Coronary artery (tissue), 2 donors: ENCODE results near the gene BRINP1.
"Not testable (repeated sequence)": the region's sequence is repeated elsewhere in the genome, so short reads cannot be mapped to it uniquely, and the experiment has no call there.

Experiments
- DNase-seq: peaks from one replicate; pipeline ENCODE4 v3.0.0-alpha.2; 2017; ENCODE audit warnings: low spot score
- H3K27ac ChIP-seq, 2 donors: fragments of 200-600 bp; sonication (generic); one replicate each; pipeline ENCODE4 v1.5.1; 2016 to 2019
- H3K4me3 ChIP-seq: fragments of 200-600 bp; sonication (generic); 2 replicates; pipeline ENCODE4 v1.5.1; 2016; ENCODE audit warnings: mild to moderate bottlenecking, moderate library complexity
- CTCF ChIP-seq: fragments of 200-600 bp; sonication (generic); IDR thresholded peaks from one replicate; pipeline ENCODE4 v1.5.1; 2019; ENCODE audit warnings: antibody characterized with exemption

The BRINP1 gene

GRCh38 chr9:119184265-119184936, 184.8 kb downstream of the BRINP1 start:
- no peak overlapping the region for H3K27ac ChIP-seq
- no peak for TF ChIP-seq CTCF
- H3K4me3 ChIP-seq: no peak overlapping the region
- DNase-seq: no peak

- H3K27ac ChIP-seq: no peak overlapping the region
- TF ChIP-seq CTCF: no peak
- no peak for DNase-seq
- no peak overlapping the region for H3K4me3 ChIP-seq
Measured at GRCh38 chr9:119181561-119181960, 187.7 kb downstream of the BRINP1 start.

GRCh38 chr9:119180897-119181296, 188.3 kb downstream of the BRINP1 start:
- no peak overlapping the region for H3K27ac ChIP-seq
- no peak for DNase-seq
- no peak for TF ChIP-seq CTCF
- H3K4me3 ChIP-seq: no peak overlapping the region

- Histone ChIP-seq H3K4me3 (no peak overlapping the region), H3K27ac (no peak overlapping the region)
- DNase-seq: no peak
- no peak for TF ChIP-seq CTCF
Measured at GRCh38 chr9:119179701-119180100, 189.5 kb downstream of the BRINP1 start.

- H3K4me3 ChIP-seq: no peak overlapping the region
- no peak overlapping the region for H3K27ac ChIP-seq
- TF ChIP-seq CTCF: no peak
- DNase-seq: no peak
Measured at GRCh38 chr9:119177196-119177595, 192.0 kb downstream of the BRINP1 start.

GRCh38 chr9:119175581-119175980, 193.7 kb downstream of the BRINP1 start:
- no peak overlapping the region for H3K4me3 ChIP-seq
- TF ChIP-seq CTCF: no peak
- H3K27ac ChIP-seq: no peak overlapping the region
- DNase-seq: no peak

GRCh38 chr9:119169222-119169621, 200.0 kb downstream of the BRINP1 start:
- DNase-seq: not testable (repeated sequence)
- peak overlapping the region; percentile 49 for H3K4me3 ChIP-seq

More at GRCh38 chr9:119169222-119169621, 200.0 kb downstream of the BRINP1 start:
- not testable (repeated sequence) for H3K27ac ChIP-seq
